ACC112 (cell line): ENCODE data around the gene PPP1R12A.
A peak's percentile ranks its signal among the peaks of the same experiment; 100 is the strongest.

Experiments used
- H2AFZ ChIP-seq: fragments of 200-600 bp; sonication (generic); one replicate; pipeline ENCODE4 v1.6.0; 2017; ENCODE audit warnings: antibody characterized with exemption, low read length; ENCODE audit not compliant: unreplicated experiment
- H3K27ac ChIP-seq: fragments of 200-600 bp; sonication (generic); 2 replicates; pipeline ENCODE4 v1.5.1; 2014; ENCODE audit warnings: low read depth, mild to moderate bottlenecking, antibody characterized with exemption, low read length, moderate library complexity
- H3K27me3 ChIP-seq: fragments of 200-600 bp; sonication (generic); 2 replicates; pipeline ENCODE4 v1.6.1; 2014; ENCODE audit warnings: mild to moderate bottlenecking, antibody characterized with exemption, low read length, moderate library complexity, mixed read lengths; ENCODE audit not compliant: insufficient read depth
- H3K36me3 ChIP-seq: fragments of 200-600 bp; sonication (generic); 2 replicates; pipeline ENCODE4 v1.6.1; 2016; ENCODE audit warnings: mild to moderate bottlenecking, antibody characterized with exemption, low read length, moderate library complexity, mixed read lengths; ENCODE audit not compliant: insufficient read depth
- H3K4me1 ChIP-seq: fragments of 200-600 bp; sonication (generic); one replicate; pipeline ENCODE4 v1.6.1; 2016; ENCODE audit warnings: low read length, mixed read lengths; ENCODE audit not compliant: insufficient read depth, unreplicated experiment, control insufficient read depth
- H3K4me3 ChIP-seq: fragments of 200-600 bp; sonication (generic); 2 replicates; pipeline ENCODE4 v1.5.1; 2014; ENCODE audit warnings: mild to moderate bottlenecking, low read depth, low read length
- H3K79me2 ChIP-seq: fragments of 200-600 bp; sonication (generic); one replicate; pipeline ENCODE4 v1.6.0; 2016; ENCODE audit warnings: low read length; ENCODE audit not compliant: control insufficient read depth, unreplicated experiment, insufficient read depth

Gene PPP1R12A

GRCh38 chr12:79920421-79921238 is 14.3 kb downstream of the PPP1R12A start:
- Histone ChIP-seq H3K36me3 (no peaks in the 10 kb centered on the region), H3K4me1 (peaks cover 2% of the 10 kb centered on the region), H3K4me3 (no peak overlapping the region), H3K27ac (no peak overlapping the region), H3K79me2 (peaks cover 94% of the 10 kb centered on the region), H3K27me3 (no peaks in the 10 kb centered on the region), H2AFZ (no peak overlapping the region)

- H3K27me3 ChIP-seq: no peaks in the 10 kb centered on the region
- H2AFZ ChIP-seq: no peak overlapping the region
- H3K79me2 ChIP-seq: peaks cover 94% of the 10 kb centered on the region
- no peak overlapping the region for H3K27ac ChIP-seq
- no peaks in the 10 kb centered on the region for H3K4me1 ChIP-seq
- H3K36me3 ChIP-seq: no peaks in the 10 kb centered on the region
- no peak overlapping the region for H3K4me3 ChIP-seq
Measured at GRCh38 chr12:79919762-79920161, 15.1 kb downstream of the PPP1R12A start.

GRCh38 chr12:79916826-79917225 is 18.1 kb downstream of the PPP1R12A start:
- no peak overlapping the region for H2AFZ ChIP-seq
- no peaks in the 10 kb centered on the region for H3K36me3 ChIP-seq
- H3K27ac ChIP-seq: no peak overlapping the region
- H3K4me3 ChIP-seq: no peak overlapping the region
- no peaks in the 10 kb centered on the region for H3K27me3 ChIP-seq
- H3K4me1 ChIP-seq: peaks cover 4% of the 10 kb centered on the region
- H3K79me2 ChIP-seq: peaks cover 91% of the 10 kb centered on the region

- Histone ChIP-seq H3K4me3 (no peak overlapping the region), H3K36me3 (no peaks in the 10 kb centered on the region), H3K79me2 (peaks cover 89% of the 10 kb centered on the region), H3K4me1 (peaks cover 10% of the 10 kb centered on the region), H3K27me3 (no peaks in the 10 kb centered on the region), H3K27ac (no peak overlapping the region), H2AFZ (no peak overlapping the region)
Measured at GRCh38 chr12:79911889-79912656, 22.8 kb downstream of the PPP1R12A start.

- Histone ChIP-seq H3K36me3 (no peaks in the 10 kb centered on the region), H3K4me3 (no peak overlapping the region), H3K27ac (no peak overlapping the region), H3K27me3 (no peaks in the 10 kb centered on the region), H3K4me1 (peaks cover 10% of the 10 kb centered on the region), H2AFZ (no peak overlapping the region), H3K79me2 (peaks cover 87% of the 10 kb centered on the region)
Measured at GRCh38 chr12:79908366-79908765, 26.5 kb downstream of the PPP1R12A start.

GRCh38 chr12:79901506-79901905 is 33.4 kb downstream of the PPP1R12A start:
- Histone ChIP-seq H3K36me3 (no peaks in the 10 kb centered on the region), H3K27ac (no peak overlapping the region), H3K4me3 (no peak overlapping the region), H2AFZ (no peak overlapping the region), H3K4me1 (peaks cover 32% of the 10 kb centered on the region), H3K27me3 (no peaks in the 10 kb centered on the region), H3K79me2 (peaks cover 77% of the 10 kb centered on the region)

GRCh38 chr12:79900951-79901350 is 33.9 kb downstream of the PPP1R12A start:
- Histone ChIP-seq H3K27ac (no peak overlapping the region), H2AFZ (no peak overlapping the region), H3K36me3 (no peaks in the 10 kb centered on the region), H3K27me3 (no peaks in the 10 kb centered on the region), H3K4me1 (peaks cover 32% of the 10 kb centered on the region), H3K4me3 (no peak overlapping the region), H3K79me2 (peaks cover 81% of the 10 kb centered on the region)

- Histone ChIP-seq H3K36me3 (no peaks in the 10 kb centered on the region), H3K79me2 (peaks cover 82% of the 10 kb centered on the region), H2AFZ (no peak overlapping the region), H3K27ac (no peak overlapping the region), H3K4me3 (no peak overlapping the region), H3K27me3 (no peaks in the 10 kb centered on the region), H3K4me1 (peaks cover 38% of the 10 kb centered on the region)
Measured at GRCh38 chr12:79900199-79900598, 34.7 kb downstream of the PPP1R12A start.

GRCh38 chr12:79897617-79898016 is 37.3 kb downstream of the PPP1R12A start:
- no peaks in the 10 kb centered on the region for H3K27me3 ChIP-seq
- no peak overlapping the region for H2AFZ ChIP-seq
- no peaks in the 10 kb centered on the region for H3K36me3 ChIP-seq
- peaks cover 44% of the 10 kb centered on the region for H3K4me1 ChIP-seq
- H3K4me3 ChIP-seq: no peak overlapping the region
- peaks cover 85% of the 10 kb centered on the region for H3K79me2 ChIP-seq
- H3K27ac ChIP-seq: peak overlapping the region; percentile 58

- H3K27ac ChIP-seq: no peak overlapping the region
- no peak overlapping the region for H2AFZ ChIP-seq
- no peak overlapping the region for H3K4me3 ChIP-seq
- no peaks in the 10 kb centered on the region for H3K36me3 ChIP-seq
- peaks cover 86% of the 10 kb centered on the region for H3K79me2 ChIP-seq
- H3K27me3 ChIP-seq: no peaks in the 10 kb centered on the region
- peaks cover 34% of the 10 kb centered on the region for H3K4me1 ChIP-seq
Measured at GRCh38 chr12:79895804-79896203, 39.1 kb downstream of the PPP1R12A start.

GRCh38 chr12:79895071-79895470 is 39.8 kb downstream of the PPP1R12A start:
- H3K36me3 ChIP-seq: no peaks in the 10 kb centered on the region
- no peaks in the 10 kb centered on the region for H3K27me3 ChIP-seq
- no peak overlapping the region for H3K4me3 ChIP-seq
- H2AFZ ChIP-seq: no peak overlapping the region
- H3K4me1 ChIP-seq: peaks cover 34% of the 10 kb centered on the region
- no peak overlapping the region for H3K27ac ChIP-seq
- H3K79me2 ChIP-seq: peaks cover 84% of the 10 kb centered on the region
